Eye (tissue), 1 donor: Measurements from ENCODE around the gene CARD19.

Experiments used
- DNase-seq: peaks from one replicate; pipeline ENCODE4 v3.0.0-alpha.2; 2015

The CARD19 gene

DNA sequence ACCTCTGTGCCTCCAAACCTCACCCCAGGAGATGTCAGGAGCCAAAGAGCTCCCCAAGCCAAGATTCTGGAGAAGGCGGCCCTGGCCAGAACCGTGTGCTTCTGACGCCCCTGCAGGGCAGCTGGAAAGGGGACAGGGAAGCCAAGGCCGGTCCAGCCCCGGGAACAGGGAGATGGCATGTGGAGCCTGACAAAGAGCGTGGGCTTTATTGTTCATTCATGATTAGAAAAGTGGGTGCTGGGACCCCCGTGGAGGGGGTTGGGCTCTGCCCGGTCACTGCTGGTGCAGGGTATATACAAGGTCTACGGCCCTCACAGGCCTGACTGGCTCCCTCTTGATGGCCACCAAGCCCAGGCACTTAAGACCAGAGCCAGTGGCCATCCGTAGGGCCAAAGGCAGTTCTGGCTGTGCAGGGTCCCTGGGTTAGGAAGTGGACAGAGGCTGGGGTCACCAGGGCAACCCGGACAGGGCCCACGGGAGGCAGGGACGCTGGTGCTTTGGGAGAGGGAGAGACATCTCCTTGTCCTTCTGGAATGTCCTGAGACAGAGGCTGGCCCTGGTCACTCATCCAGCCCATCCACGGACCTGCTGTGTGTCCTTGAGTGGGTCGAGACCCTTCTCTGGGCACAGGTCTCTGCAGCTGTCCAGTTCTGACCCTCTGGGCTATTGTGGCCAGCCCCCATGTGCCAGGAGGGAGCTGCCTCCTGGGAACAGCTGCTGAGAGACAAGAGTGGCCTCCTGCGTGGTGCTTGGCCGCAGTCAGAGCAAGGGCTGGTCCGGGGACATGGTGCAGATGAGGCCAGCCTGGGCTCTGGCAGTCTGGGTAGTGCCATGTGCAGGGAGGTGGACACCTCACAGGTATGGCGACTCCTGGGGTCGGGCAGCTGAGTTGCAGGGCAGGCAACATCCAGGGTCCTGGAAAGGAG is 25.6 kb downstream of the CARD19 start:
- no peak for DNase-seq

DNA sequence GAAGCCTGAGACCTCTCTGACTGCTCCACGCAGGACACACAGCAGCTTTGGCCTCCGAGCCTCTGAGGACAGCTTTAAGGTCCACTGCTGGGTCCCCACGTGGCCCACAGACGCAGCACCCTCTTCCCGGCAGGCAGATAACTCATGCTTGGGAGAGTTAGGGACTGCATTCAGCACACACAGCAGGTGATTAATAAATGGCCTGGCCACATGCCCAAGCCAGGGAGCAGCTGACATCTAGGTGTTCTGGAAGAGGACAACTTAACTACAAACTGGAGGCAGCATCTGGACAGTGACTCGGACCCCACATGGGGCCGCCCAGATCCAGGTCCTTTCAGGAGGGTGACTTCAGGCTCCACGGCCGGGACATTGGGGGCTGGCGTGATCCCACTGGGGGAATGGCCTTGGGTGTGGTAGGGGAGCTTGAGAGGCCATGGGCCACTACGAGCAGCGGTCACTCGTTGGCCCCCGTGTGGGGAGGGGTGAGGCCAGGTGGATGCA is 26.8 kb downstream of the CARD19 start:
- no peak for DNase-seq

DNA sequence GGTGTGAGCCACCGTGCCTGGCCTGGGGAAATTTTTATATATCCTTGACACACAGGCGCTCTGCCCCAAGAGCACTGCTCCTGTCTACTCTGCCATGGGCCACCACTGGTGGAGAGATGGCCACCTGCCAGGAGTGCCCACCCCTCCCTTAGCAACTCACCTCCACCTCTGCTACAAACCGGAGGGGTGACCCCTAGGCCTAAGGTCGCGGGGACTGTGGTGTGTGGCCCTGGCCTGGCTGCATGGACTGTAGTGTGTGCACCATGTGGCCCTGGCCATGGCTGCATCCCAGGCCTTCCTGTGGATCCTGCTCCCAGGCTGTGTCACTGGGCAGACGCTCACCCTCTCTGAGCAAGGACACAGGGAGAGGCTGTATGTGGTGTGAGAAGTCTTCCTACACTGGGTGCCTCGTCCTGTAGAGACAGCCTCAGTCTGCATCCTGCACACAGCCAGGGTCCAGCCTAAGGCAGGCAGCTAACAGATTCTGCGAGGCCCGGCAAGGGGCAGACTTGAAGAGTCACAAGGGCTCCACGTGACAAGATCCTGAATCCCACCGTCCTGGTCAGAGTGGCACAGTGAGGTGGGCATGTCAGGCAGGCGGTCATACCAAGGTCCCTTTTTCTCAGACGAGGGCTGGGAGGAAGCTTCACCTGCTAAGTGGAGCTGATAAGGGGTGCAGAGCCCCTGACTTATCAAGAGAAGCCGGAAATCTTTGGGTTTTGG is 27.7 kb downstream of the CARD19 start:
- no peak for DNase-seq

DNA sequence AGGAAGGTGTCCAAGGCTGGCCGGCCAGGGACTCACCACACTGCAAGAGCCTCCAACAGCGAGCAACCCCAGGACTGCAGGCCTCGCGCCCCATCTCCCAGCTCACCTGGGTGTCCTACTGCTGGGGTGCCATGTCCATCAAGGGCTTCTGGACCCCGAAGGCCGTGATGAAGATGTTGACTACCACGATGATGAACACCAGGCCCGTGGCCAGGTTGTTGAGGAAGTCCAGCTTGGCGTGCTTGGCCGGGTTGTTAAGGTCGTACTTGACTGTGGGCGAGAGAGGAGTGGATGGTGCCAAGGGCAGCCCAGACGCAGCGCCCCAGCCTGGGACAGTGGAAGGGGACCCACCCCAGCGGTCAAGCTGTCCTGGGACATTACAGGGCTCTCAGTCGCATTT is 28.8 kb downstream of the CARD19 start:
- DNase-seq = no peak

DNA sequence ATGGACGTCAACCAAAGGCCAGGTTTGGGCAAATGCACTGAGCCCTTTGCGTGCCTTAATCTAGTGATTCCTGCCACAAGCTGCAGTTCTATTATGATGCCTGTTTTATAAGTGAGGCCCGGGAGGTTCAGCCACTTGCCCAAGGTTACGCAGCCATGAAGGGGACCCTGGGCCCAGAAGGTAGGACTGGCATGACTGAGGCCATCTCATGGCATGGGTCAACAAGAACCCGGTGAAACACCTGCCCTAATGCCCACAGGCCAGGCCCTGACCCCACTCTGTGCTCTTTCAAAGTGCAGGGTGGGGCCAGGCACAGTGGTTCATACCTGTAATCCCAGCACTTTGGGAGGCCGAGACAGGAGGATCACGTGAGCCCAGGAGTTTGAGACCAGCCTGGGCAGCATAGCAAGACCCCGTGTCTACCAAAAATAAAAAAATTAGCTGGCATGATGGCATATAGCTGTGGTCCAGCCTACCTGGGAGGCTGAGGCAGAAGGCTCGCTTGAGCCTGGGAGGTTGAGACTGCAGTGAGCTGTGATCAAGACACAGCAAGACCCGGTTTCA is 29.4 kb downstream of the CARD19 start:
- DNase-seq = no peak

DNA sequence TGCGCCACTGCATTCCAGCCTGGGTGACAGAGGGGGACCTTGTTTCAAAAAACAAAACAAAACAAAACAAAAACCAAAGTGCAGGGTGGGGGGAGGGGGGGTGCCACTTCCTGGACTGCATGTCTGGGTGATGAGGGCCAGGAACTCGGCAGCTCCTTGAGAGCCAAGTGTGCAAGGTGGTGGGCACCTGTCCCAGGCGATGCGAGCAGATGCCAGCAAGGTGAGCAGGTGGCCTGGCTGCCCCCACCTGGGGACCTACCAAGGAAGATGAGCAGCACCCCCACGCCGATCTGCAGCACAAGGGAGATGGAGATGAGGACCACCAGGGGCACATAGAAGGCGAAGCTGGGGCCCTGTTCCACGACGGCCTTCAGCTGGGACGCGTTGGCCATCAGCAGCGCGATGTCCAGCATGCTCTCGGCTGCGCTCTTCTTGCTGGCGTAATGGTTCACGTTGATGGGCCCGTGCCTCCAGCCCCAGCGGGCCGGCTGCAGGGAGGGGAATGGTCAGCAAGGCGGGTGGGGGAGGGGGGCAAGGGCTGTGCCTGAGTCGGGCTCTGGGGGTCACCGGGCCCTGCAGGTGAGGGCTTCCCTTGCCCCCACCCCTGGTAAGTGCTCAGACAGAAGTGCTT is 30.2 kb downstream of the CARD19 start:
- DNase-seq = no peak

DNA sequence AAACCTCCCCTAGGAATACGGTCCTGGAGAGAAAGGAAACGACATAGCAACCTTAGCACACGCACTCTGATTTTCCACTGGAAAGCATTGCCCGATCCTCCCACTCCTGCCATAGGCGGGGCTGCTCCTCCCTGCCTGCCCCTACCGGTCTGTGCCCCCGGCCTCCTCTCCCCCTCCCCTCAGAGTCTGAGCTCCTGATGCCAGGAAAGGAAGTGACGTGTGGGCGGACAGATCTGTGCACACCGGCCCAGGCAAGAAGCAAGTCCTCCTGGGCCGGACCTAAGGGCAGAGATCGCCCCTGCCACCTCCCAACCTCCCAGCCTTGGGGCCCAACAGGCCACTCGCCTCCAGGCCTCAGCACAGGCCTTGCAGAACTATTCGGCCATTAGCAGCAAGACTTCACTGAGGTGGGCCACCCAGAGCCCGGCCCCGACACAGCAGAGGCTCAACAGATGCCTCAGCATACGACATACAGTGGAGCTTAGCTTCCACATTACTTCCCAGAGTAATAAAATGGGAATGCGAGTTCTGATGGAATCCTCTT is 30.9 kb downstream of the CARD19 start:
- peak; percentile 76 for DNase-seq

DNA sequence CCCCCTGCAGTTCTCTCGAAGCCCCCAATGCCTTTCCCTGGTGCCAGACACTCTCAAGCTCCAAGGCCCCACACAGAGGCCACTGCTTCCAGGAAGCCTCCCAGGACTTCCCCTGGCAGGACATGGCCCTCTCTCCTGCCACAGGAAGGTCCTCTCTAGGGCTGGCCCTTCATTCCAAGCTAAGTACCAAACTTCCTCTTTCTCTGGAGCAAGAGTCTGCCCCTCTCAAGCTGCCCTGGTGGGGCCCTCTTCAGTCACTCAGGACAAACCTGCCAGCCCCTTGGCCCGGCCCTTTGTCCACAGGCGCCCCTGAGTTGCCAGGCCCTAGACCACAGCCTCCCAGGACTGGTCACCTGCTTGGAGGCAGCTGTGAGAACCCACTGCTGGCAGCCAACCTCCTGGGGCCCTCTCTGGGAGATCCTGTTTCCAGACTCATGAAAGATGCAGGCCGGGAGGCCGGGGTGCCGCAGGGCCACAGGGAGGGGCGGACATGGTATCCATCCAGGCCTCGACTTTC is 31.4 kb downstream of the CARD19 start:
- DNase-seq = peak; percentile 35

DNA sequence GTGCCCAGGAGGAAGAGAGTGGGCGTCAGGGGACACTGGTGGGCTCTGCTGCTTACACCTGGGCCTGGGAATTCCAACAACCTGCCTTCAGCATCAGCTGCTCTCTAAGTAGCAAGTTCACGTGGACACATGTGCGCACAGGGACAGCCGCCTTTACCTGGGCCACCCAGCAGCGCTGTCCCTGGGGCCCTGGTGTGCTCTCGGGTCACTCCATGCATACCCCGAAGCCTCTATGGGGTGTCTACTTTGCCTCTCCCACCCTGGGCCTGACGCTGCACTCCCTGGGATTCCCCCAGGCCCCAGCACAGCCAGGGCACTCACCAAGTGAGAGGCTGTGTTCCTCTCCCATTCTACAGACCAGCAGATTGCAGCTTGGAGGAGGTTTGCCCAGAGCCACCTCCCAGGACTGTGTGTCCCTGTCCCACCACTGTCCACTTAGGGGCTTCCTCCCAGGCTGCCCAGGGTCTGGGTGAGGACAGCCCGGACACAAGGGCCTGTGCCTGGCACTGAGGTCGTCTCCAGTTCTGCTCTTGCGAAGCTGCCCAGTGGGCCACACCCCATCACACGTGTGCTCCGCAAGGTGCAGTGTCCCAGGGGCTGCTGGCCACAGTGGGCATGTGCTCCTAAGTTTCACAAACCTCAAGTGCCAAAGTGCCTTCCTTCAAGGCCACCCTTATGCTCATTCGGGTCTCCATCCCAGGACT is 32.1 kb downstream of the CARD19 start:
- no peak for DNase-seq

DNA sequence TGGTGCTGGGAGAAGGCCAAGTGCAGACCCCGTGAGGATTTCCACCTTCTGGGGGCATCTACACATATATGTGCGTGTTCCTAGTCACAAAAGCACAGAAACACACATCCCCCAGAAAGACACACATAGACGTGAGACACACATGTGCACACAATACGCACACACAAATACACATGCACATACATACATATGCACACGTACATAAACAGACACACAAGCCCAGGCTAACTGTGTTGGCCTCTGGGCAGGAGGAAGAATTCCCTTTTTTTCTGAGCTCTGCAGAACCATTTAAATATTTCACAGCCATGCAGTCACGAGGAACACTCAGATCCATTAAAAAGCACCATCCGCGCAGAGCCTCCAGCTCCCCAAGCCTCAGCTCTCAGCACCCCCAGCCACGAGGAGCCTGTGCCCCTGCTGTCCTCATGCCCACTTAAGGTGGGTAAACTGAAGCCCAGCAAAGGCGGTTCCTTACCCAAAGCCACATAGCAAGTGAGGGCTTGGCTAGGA is 32.8 kb downstream of the CARD19 start:
- DNase-seq = no peak

DNA sequence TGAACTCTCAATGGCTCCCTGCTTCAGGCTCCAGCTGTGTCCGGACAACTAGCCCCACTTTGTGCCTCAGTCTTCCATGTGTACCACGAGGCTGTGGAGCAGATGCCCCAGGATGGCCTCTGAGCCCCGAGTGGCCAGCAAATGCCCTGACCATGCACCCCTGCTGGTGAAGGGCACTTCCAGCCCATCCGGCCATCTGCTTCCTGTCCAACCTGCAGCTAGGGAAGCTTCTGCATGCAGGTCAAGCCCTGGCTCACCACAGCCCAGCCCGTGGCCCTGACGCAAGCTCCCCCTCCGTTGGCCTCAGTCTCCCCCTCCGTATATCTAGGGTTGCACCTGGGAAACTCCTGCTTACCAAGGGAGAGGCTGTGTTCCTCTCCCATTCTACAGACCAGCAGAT is 33.3 kb downstream of the CARD19 start:
- no peak for DNase-seq

DNA sequence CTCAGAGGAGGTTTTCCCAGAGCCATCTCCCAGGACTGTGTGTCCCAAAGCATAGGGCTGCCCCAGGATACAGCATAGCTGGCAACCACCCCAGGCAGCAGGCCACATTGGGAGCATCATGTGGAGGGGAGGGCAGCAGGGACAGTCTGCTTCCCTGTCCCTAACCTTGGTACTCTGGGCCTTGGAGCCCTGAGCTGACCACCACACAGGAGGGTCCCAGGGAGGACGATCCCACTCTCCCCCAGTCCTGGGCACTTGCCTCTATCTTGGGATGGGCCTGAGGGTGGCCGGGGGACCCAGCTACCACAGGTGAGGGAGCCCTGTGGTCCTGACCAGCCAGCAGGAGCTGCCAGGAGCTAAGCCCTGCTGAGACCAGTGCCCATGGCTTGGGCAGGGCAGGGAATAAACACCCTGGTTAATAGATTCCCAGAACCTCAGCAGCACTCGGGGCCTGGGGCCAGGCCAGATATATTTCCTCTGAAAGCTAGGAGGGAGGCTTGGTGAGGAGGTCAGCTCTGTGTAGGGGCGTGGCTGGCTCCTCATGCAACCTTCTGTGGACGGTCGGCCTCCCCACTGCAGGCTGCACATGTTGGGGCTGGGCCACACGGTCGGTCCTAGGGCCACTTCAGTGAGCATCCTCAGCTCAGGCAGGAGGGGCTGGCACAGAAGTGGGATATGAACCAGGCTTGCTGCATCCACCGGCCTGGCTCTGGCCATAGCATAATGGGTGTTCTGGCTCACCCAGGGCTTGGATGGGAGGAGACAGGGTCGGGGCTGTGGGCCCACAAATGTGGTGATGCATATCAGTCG is 33.9 kb downstream of the CARD19 start:
- no peak for DNase-seq

DNA sequence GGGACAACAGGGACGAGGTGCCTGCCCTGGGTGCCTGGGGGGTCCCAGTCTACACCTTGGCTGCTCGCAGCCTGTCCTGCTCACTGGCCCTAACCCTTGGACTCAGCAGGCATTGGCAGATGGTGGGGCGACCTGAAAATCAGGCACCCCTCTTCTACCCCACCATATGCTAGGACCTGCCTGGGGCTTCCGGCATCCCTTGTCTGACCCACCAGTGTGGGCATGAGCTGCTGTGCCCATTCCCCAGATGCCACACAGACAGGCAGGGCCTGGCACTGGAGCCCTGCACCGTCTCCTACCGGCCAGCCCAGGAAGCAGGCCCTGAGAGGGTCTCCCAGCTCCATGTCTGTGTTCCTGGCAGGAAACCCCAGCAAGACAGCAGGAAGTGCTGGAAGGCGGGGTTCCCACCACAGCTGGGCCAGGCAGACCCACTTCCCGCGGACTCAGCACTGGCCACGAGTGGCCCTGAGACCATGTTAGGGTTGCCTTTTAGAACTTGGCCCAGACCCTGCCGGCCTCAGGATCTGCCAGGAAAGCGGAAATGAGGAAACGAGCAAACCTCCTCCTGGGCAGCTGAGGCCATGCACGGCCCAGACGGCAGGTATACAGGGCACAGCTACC is 35.0 kb downstream of the CARD19 start:
- no peak for DNase-seq

DNA sequence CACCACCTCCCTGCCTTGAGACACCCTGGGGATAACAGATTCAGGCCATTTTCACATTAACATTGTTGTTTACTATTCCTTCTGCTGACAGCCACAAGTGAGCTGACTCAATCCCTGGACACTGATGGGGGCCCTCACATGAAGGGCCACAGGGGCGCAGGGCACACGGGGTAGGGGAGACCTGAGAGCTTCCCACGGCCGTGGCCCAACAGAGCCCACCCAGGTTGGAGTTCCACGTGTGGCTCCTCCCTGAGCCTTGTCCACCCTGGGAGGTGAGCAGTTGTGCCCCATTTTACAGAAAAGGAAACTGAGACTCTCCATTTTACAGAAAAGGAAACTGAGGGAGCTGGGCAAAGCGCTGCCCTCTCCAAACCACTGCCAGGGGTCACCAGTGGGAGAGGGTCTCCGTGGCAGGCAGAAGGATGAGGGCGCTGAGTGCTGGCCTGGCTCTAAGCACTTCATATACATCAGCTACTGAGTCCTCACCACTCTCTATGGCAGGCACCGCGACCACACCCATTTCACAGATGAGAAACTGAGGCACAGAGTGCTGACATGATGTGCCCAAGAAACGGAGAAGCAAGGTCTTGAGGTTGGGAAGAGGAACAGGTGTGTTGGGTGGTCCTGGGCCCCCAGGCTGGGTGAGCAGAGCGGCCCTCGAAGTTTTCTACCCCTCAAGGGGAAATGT is 35.7 kb downstream of the CARD19 start:
- DNase-seq = no peak

DNA sequence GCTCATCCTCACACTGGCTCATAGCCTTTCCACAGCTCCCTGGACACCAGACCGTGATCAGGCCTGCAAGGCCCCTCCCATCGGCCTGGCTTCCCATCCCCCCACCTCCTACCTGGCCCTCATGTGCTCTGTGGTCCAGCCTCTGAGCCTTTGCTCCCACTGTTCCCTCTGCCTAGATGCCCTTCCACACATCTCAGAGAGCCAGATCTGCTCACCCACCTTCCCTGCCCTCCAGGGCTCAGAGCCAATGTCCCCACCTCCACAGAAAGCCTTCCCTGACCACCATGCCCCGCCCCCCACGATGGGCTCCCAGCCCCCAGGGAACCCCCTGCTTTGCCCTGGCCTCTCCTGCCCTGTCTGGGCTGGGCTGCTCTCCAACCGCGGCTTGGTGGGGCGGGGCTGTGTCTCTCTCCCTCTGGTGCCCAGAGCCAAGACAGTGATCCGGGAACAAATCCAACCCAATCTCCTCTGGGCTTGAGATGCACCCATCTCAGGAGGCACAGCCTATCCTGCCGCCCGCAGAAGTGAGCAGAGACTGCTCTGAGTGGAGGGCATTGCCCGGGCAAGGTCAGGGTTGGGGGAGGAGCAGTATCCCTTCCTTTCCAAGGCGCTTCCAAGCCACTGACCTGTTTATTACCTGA is 36.4 kb downstream of the CARD19 start:
- DNase-seq = no peak

DNA sequence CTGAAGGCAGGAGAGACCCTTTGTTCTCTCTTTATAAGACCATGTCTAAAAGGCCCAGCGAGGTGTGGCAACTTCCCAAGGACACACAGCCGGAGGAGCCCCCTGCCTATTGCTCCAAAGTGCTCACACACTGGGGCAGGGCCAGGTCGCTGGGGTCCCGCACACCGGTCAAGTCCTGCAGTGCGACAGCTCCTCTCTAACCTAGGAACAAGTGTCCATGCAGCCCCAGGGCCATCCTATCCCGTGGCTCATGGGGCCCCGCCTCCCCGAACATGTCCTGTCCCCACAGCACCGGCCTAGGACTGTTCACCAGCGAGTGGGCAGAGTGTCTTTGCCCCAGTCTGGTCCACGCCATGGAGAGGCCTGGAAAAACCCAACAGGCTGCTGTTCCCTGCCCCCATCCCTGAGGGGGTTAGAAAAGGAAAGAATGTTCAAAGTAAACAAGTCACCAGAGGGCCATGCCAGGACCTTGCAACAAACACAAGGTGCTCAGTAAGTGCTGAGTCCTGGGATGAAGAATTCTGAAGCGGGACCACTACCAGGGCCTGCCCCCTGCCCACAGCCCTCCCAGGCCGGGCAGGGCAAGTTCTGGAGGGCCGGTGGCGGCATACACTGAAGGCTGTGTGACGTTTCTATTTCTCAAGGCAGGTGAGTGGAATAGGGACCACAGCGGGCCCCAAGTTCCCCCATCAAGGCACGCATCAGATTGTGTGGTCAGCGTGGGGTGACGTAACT is 37.1 kb downstream of the CARD19 start:
- no peak for DNase-seq

DNA sequence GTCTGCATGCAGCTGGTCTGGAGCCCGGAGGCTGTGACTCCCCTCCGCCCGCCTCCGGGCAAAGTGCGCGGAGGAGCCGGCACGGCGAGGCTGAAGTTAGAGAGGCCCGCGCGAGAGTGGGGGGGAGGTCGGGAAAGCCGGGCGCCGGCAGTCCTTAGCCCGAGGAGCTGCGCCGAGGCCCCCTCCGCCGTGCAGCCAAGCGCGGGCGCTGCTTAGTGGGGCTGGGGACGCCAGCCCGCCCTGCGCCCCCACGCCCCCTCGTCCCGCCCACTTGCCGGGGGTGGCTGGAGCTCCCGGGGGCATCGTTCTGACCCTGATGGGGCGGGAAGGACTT is 37.6 kb downstream of the CARD19 start:
- DNase-seq = peak; percentile 88

DNA sequence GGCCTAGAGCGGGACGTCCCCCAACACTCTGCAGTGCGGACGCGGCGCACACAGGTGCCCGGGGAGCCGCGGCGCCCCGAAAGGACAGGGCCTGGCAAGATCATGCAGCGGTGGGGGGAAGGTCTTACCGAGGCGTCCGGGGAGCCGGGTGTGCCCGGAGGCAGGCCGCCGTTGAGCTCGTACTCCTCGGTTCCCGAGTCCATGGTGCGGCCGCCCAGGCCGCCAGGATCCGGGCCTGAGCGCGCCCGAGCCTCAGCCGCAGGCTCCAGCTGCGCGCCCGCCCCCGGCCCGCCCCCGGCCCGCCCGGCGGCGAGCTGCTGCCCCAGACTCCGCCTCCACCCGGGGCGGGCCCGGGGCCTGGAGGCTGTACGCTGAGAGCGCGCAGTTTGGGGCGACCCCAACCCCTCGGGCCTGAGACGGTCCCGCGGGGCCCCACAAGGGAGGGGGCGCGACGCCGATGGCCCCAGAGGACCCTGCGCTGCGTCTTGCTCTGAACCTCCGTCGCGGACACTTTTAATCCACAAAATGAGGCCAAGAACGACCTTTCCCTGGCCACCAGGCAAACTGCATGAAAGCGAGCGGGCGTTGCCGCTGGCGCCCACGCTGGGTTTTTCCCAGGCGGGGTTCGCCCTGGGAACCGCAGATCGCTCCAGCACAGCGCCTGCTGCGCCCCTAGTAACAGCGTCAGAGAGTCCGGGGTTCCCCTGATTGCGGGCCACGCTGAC is 38.2 kb downstream of the CARD19 start, which contains the start of gene NINJ1:
NINJ1 (minus strand) TSS at position 237 of the 725 bp plus-strand sequence; CDS start at position 203, 34 bp downstream.
- peak; percentile 91 for DNase-seq
